ENCODE results near the gene ELP4.

DNA sequence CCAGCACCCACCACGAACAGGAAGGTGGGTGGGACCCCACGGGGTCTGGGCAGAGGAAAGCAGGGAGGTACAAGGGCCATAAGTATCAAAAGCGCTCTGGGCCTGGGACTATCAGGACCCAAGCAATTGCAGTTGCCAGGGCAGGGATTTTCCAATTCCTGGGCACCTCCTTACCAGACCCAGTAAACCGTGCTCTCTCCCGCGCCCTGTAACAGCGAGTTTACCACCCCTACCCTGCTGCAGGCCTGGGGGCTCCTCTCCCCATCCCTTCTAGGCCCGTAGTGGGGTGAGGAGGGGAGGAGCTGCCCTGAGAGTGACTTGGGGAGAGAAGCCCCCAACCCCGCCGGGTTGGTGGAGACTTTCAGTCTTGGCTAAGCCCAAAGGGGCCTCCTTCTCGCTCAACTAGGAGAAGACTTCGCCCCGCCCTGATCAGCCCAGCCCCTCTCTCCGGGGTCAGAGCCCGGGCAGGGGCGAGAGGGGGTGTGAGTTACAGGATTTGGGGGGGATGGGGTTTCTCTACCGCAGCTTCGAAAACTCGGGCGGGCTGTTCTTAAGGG is 296.1 kb downstream of the ELP4 start:
- no peak for TF ChIP-seq MYC (IDR thresholded peaks at IDR 0.05; ENCODE audit: low read depth, low read length)
- TF ChIP-seq, protein P1, sequence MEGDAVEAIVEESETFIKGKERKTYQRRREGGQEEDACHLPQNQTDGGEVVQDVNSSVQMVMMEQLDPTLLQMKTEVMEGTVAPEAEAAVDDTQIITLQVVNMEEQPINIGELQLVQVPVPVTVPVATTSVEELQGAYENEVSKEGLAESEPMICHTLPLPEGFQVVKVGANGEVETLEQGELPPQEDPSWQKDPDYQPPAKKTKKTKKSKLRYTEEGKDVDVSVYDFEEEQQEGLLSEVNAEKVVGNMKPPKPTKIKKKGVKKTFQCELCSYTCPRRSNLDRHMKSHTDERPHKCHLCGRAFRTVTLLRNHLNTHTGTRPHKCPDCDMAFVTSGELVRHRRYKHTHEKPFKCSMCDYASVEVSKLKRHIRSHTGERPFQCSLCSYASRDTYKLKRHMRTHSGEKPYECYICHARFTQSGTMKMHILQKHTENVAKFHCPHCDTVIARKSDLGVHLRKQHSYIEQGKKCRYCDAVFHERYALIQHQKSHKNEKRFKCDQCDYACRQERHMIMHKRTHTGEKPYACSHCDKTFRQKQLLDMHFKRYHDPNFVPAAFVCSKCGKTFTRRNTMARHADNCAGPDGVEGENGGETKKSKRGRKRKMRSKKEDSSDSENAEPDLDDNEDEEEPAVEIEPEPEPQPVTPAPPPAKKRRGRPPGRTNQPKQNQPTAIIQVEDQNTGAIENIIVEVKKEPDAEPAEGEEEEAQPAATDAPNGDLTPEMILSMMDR (IDR thresholded peaks at IDR 0.05; ENCODE audit: low read depth, low read length) = no peak
- TF ChIP-seq, protein P2, sequence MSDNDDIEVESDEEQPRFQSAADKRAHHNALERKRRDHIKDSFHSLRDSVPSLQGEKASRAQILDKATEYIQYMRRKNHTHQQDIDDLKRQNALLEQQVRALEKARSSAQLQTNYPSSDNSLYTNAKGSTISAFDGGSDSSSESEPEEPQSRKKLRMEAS (IDR thresholded peaks at IDR 0.05; ENCODE audit: low read depth, low read length) = no peak

Data from NB4 (cell line).